Fibroblast of lung (primary cell): ENCODE measurements around the gene MAP3K6. TPM values are rescaled to one million over a fixed set of nuclear protein-coding genes. Genes with fewer than 3 reads are reported as not detected.

Source experiments
- DNase-seq, 2 donors: peaks; one replicate each; pipeline versions ENCODE4 v3.0.0 to v3.0.0-alpha.2; 2010; ENCODE audit warnings: low read depth in 2 of 2
- H2AFZ ChIP-seq: 2 replicates; pipeline ENCODE4 v1.5.1; 2012; ENCODE audit warnings: low read length, control low read depth, inconsistent platforms
- H3K27ac ChIP-seq: 2 replicates; pipeline ENCODE4 v1.5.1; 2011; ENCODE audit warnings: low read length, control low read depth; ENCODE audit not compliant: insufficient read depth
- H3K27me3 ChIP-seq: 2 replicates; pipeline ENCODE4 v1.5.1; 2011; ENCODE audit warnings: mild to moderate bottlenecking, low read length; ENCODE audit not compliant: control insufficient read depth, insufficient read depth
- H3K36me3 ChIP-seq: 2 replicates; pipeline ENCODE4 v1.5.1; 2011; ENCODE audit warnings: low read length; ENCODE audit not compliant: control insufficient read depth, insufficient read depth
- H3K4me1 ChIP-seq: 2 replicates; pipeline ENCODE4 v1.5.1; 2011; ENCODE audit warnings: low read length; ENCODE audit not compliant: control insufficient read depth, insufficient read depth; ENCODE audit errors: extremely low read depth
- H3K4me2 ChIP-seq: 2 replicates; pipeline ENCODE4 v1.5.1; 2011; ENCODE audit warnings: low read length, control low read depth; ENCODE audit not compliant: insufficient read depth; ENCODE audit errors: extremely low read depth
- H3K4me3 ChIP-seq, 4 experiments: fragments of 200-600 bp in 1 of 4; sonication (generic) in 1 of 4; replicated peaks in 1 of 4; 2 replicates each; pipeline ENCODE4 v1.5.1; 2011 to 2016; ENCODE audit warnings: low read length in 4 of 4, low read depth in 3 of 4, mild to moderate bottlenecking in 3 of 4, control low read depth in 2 of 4, inconsistent platforms in 1 of 4, mixed read lengths in 1 of 4; ENCODE audit not compliant: insufficient read depth in 1 of 4; ENCODE audit errors: control extremely low read depth in 1 of 4
- H3K79me2 ChIP-seq: 2 replicates; pipeline ENCODE4 v1.5.1; 2012; ENCODE audit warnings: mild to moderate bottlenecking, low read length, inconsistent platforms; ENCODE audit not compliant: control insufficient read depth, insufficient read depth
- H3K9ac ChIP-seq: 2 replicates; pipeline ENCODE4 v1.5.1; 2011; ENCODE audit warnings: mild to moderate bottlenecking, low read length, control low read depth; ENCODE audit not compliant: insufficient read depth
- H3K9me3 ChIP-seq: 2 replicates; pipeline ENCODE4 v1.5.1; 2012; ENCODE audit warnings: low read depth, low read length; ENCODE audit not compliant: control insufficient read depth, insufficient read depth
- H4K20me1 ChIP-seq: 2 replicates; pipeline ENCODE4 v1.5.1; 2011; ENCODE audit warnings: low read length; ENCODE audit not compliant: control insufficient read depth, insufficient read depth; ENCODE audit errors: extremely low read depth
- CTCF ChIP-seq, 2 donors: IDR thresholded peaks in 1 of 2; conservative IDR thresholded peaks in 1 of 2; 1 replicate in 1 of 2; 2 replicates in 1 of 2; pipeline ENCODE4 v1.5.1; 2011 to 2012; ENCODE audit warnings: low read length in 2 of 2, control low read depth in 1 of 2, inconsistent platforms in 1 of 2, low read depth in 1 of 2, mild to moderate bottlenecking in 1 of 2
- EZH2 ChIP-seq: IDR thresholded peaks from 2 replicates; pipeline ENCODE4 v1.5.1; 2012; ENCODE audit warnings: low read length, control low read depth, mild to moderate bottlenecking; ENCODE audit errors: missing control alignments
- polyA plus RNA-seq, 2 donors: library from polyadenylated mRNA; depleted of rRNA in 1 of 2; stranded (reverse) in 1 of 2; unstranded in 1 of 2; fragments of >200 nt; gene quantifications; 2 replicates each; pipeline ENCODE4 v1.2.1, GENCODE V29; 2011 to 2012; ENCODE audit warnings: missing spikeins in 1 of 2
- total RNA-seq: library from RNA; depleted of rRNA; stranded (reverse); fragments of >200 nt; gene quantifications from 2 replicates; pipeline ENCODE4 v1.2.1, GENCODE V29; 2014

The MAP3K6 gene
- total and polyA plus RNA-seq, 2 donors (not counting 1 experiment from before 2014, with no cell fraction given) = 8.3 to 11.5 TPM

GRCh38 chr1:27346991-27347624 lies 19.7 kb downstream of the MAP3K6 start:
- no peak overlapping the region for H3K4me2 ChIP-seq
- H2AFZ ChIP-seq = no peak overlapping the region
- H3K27me3 ChIP-seq = no peaks in the 10 kb centered on the region
- no peaks in the 10 kb centered on the region for H3K9me3 ChIP-seq
- peak in 1 of 2 donors; percentile 38 for DNase-seq
- H3K27ac ChIP-seq = no peak overlapping the region
- no peaks in the 10 kb centered on the region for H3K36me3 ChIP-seq
- no peaks in the 10 kb centered on the region for H3K4me1 ChIP-seq
- no peak overlapping the region for H3K9ac ChIP-seq
- no peaks in the 10 kb centered on the region for H4K20me1 ChIP-seq
- H3K4me3 ChIP-seq = no peak overlapping the region
- H3K79me2 ChIP-seq = no peaks in the 10 kb centered on the region
- TF ChIP-seq EZH2 = no peak
- TF ChIP-seq CTCF (conservative IDR thresholded peaks at IDR 0.05 in 1 of 2, IDR thresholded peaks at IDR 0.05 in 1 of 2; ENCODE audit: low read depth in 1 of 2, low read length in 2 of 2) = no peak

- DNase-seq = no peak
- Histone ChIP-seq H3K4me2 (no peak overlapping the region), H4K20me1 (no peaks in the 10 kb centered on the region), H3K9ac (no peak overlapping the region), H3K27ac (no peak overlapping the region), H3K36me3 (no peaks in the 10 kb centered on the region), H3K4me3 (no peak overlapping the region), H3K4me1 (peaks cover 4% of the 10 kb centered on the region), H3K9me3 (no peaks in the 10 kb centered on the region), H3K79me2 (no peaks in the 10 kb centered on the region), H3K27me3 (no peaks in the 10 kb centered on the region), H2AFZ (no peak overlapping the region)
- TF ChIP-seq EZH2 = no peak
- TF ChIP-seq CTCF (conservative IDR thresholded peaks at IDR 0.05 in 1 of 2, IDR thresholded peaks at IDR 0.05 in 1 of 2; ENCODE audit: low read depth in 1 of 2, low read length in 2 of 2) = no peak
Measured at GRCh38 chr1:27346357-27346756, 20.4 kb downstream of the MAP3K6 start.

- Histone ChIP-seq H3K27me3 (no peaks in the 10 kb centered on the region), H2AFZ (no peak overlapping the region), H3K36me3 (no peaks in the 10 kb centered on the region), H3K4me2 (no peak overlapping the region), H3K9me3 (no peaks in the 10 kb centered on the region), H3K79me2 (no peaks in the 10 kb centered on the region), H3K4me3 (no peak overlapping the region), H4K20me1 (no peaks in the 10 kb centered on the region), H3K9ac (no peak overlapping the region), H3K4me1 (peaks cover 8% of the 10 kb centered on the region), H3K27ac (no peak overlapping the region)
- TF ChIP-seq CTCF (conservative IDR thresholded peaks at IDR 0.05 in 1 of 2, IDR thresholded peaks at IDR 0.05 in 1 of 2; ENCODE audit: low read depth in 1 of 2, low read length in 2 of 2) (no peak), EZH2 (no peak)
- no peak for DNase-seq
Measured at GRCh38 chr1:27345272-27345671, 21.5 kb downstream of the MAP3K6 start.
